GM12878 (cell line): Measurements from ENCODE around the gene CATSPERZ. TPM values are rescaled to one million over a fixed set of nuclear protein-coding genes. Genes with fewer than 3 reads are reported as not detected.

Experiments used
- ASH2L ChIP-seq: fragments of 300-600, 200-600 bp; sonication (generic); IDR thresholded peaks from 2 replicates; pipeline ENCODE4 v1.6.1; 2017; ENCODE audit warnings: low read depth, mild to moderate bottlenecking, borderline replicate concordance
- BCL3 ChIP-seq: IDR thresholded peaks from 2 replicates; pipeline ENCODE4 v1.6.1; 2011; ENCODE audit warnings: borderline replicate concordance, low read depth, mild to moderate bottlenecking, moderate library complexity, low read length; ENCODE audit not compliant: insufficient read depth, poor library complexity, severe bottlenecking
- CEBPB ChIP-seq, 2 experiments: fragments of 150-350 bp in 1 of 2; IDR thresholded peaks; 2 replicates each; pipeline ENCODE4 v1.6.1; 2012 to 2014; ENCODE audit warnings: low read depth in 2 of 2, low read length in 2 of 2, borderline replicate concordance in 1 of 2, inconsistent platforms in 1 of 2
- ETV6 ChIP-seq, 2 experiments: fragments of 450-650 bp in 1 of 2; IDR thresholded peaks in 1 of 2; conservative IDR thresholded peaks in 1 of 2; 2 replicates each; pipeline ENCODE4 v1.6.1; 2014; ENCODE audit warnings: antibody characterized with exemption in 1 of 2, borderline replicate concordance in 1 of 2, low read depth in 1 of 2, mild to moderate bottlenecking in 1 of 2, moderate library complexity in 1 of 2
- GABPA ChIP-seq: IDR thresholded peaks from 2 replicates; pipeline ENCODE4 v1.6.1; 2014; ENCODE audit warnings: antibody characterized with exemption, low read depth, mild to moderate bottlenecking, inconsistent platforms
- HDAC6 ChIP-seq: fragments of 200-600 bp; sonication (generic); IDR thresholded peaks from one replicate; pipeline ENCODE4 v1.8.0; 2017; ENCODE audit warnings: antibody characterized with exemption; ENCODE audit not compliant: unreplicated experiment
- IKZF2 ChIP-seq, 2 experiments: fragments of 450-650 bp; IDR thresholded peaks; 2 replicates each; pipeline ENCODE4 v1.6.1; 2017; ENCODE audit warnings: mild to moderate bottlenecking in 2 of 2, moderate library complexity in 2 of 2
- KLF5 ChIP-seq: fragments of 450-650 bp; IDR thresholded peaks from 2 replicates; pipeline ENCODE4 v1.6.1; 2014; ENCODE audit warnings: mild to moderate bottlenecking; ENCODE audit not compliant: partially characterized antibody
- POLR2AphosphoS5 ChIP-seq: IDR thresholded peaks from 2 replicates; pipeline ENCODE4 v1.6.1; 2011; ENCODE audit warnings: mild to moderate bottlenecking, low read length, inconsistent platforms
- SMAD5 ChIP-seq: IDR thresholded peaks from 2 replicates; pipeline ENCODE4 v1.6.1; 2016; ENCODE audit warnings: antibody characterized with exemption, low read depth
- SPI1 ChIP-seq: IDR thresholded peaks from 2 replicates; pipeline ENCODE4 v1.6.1; 2011; ENCODE audit warnings: low read depth, mild to moderate bottlenecking, low read length, moderate library complexity, borderline replicate concordance; ENCODE audit not compliant: insufficient read depth
- USF1 ChIP-seq: IDR thresholded peaks from 2 replicates; pipeline ENCODE4 v1.6.1; 2011; ENCODE audit warnings: borderline replicate concordance, low read depth, mild to moderate bottlenecking, moderate library complexity, mixed read lengths, low read length; ENCODE audit not compliant: insufficient read depth; ENCODE audit errors: extremely low read length
- ZBTB4 ChIP-seq: fragments of 450-650 bp; formaldehyde crosslinking; IDR thresholded peaks from 2 replicates; pipeline ENCODE4 v1.4.0; 2022; ENCODE audit warnings: mild to moderate bottlenecking, moderate library complexity
- ZNF592 ChIP-seq: fragments of 450-650 bp; IDR thresholded peaks from 2 replicates; pipeline ENCODE4 v1.6.1; 2017; ENCODE audit warnings: mild to moderate bottlenecking, moderate library complexity
- ZNF622 ChIP-seq: fragments of 450-650 bp; IDR thresholded peaks from 2 replicates; pipeline ENCODE4 v1.6.1; 2017; ENCODE audit warnings: mild to moderate bottlenecking, inconsistent platforms
- ZZZ3 ChIP-seq: IDR thresholded peaks from 2 replicates; pipeline ENCODE4 v1.6.1; 2011; ENCODE audit warnings: low read depth; ENCODE audit not compliant: control insufficient read depth, insufficient read length
- polyA plus RNA-seq, 11 experiments: library from polyadenylated mRNA; depleted of rRNA in 4 of 11; unstranded in 6 of 11; stranded (reverse) in 5 of 11; fragments of >200 nt; fragmentation: Nextera tagmentation in 4 of 11; fragmentation: Illumina TruSeq in 1 of 11; extraction: Ambion mirVana in 4 of 11; extraction: Trizol in 1 of 11; gene quantifications; 1 replicate in 1 of 11; 2 replicates in 10 of 11; pipeline versions ENCODE4 v1.2.1 to v1.2.3, GENCODE V29; 2011 to 2016; ENCODE audit warnings: inconsistent platforms in 2 of 11, missing spikeins in 2 of 11, low read depth in 1 of 11
- total RNA-seq, 4 experiments: library from RNA; depleted of rRNA in 3 of 4; stranded (reverse); fragments of >200 nt in 3 of 4; fragmentation: Illumina TruSeq in 1 of 4; extraction: Trizol in 1 of 4; gene quantifications; 2 replicates each; pipeline versions ENCODE4 v1.2.1 to v1.2.3, GENCODE V29; 2013 to 2021

Gene CATSPERZ
- total and polyA plus RNA-seq, 10 of the 15 experiments (the other 5 are each of a cell fraction or from before 2014, with no cell fraction given): 0.12 to 0.31 TPM; not detected in 8

- TF ChIP-seq SPI1 (no peak), ETV6 (conservative IDR thresholded peaks at IDR 0.05 in 1 of 2, IDR thresholded peaks at IDR 0.05 in 1 of 2; ENCODE audit: borderline replicate concordance in 1 of 2, low read depth in 1 of 2) (peak in 1 of 2 experiments; percentile 68; a peak in 1 of 4 replicates), KLF5 (no peak), IKZF2 (IDR thresholded peaks at IDR 0.05) (peak; percentile 82 to 85), POLR2AphosphoS5 (no peak), ZBTB4 (CRISPR knock-in tag) (no peak), BCL3 (peak; percentile 99), ASH2L (no peak), ZNF592 (0 out of 2 replicates have a peak, but pooled peaks have one; percentile 21), GABPA (no peak), ZNF622 (no peak; the same call in 1 of the 2 replicates), ZZZ3 (no peak), SMAD5 (no peak), CEBPB (IDR thresholded peaks at IDR 0.05; ENCODE audit: borderline replicate concordance in 1 of 2, low read depth in 2 of 2, low read length in 2 of 2) (no peak), HDAC6 (no peak), USF1 (no peak)
These were observed 31.6 kb downstream of the CATSPERZ start (continued) for GRCh38 chr11:64331569-64332371.
